ENCODE measurements around the gene PDLIM4.

GRCh38 chr5:132251220-132251725 is 6.2 kb upstream of the PDLIM4 start:
- TF ChIP-seq SUZ12 (IDR thresholded peaks at IDR 0.05; ENCODE audit: extremely low read depth, insufficient read depth, insufficient read length) = no peak
- no peak for TF ChIP-seq ZNF274 (IDR thresholded peaks at IDR 0.05; ENCODE audit: low read depth, low read length)

Measured in NT2/D1 (cell line).